H54 (cell line): ENCODE measurements around the gene KANK3.
A peak's percentile ranks its signal among the peaks of the same experiment; 100 is the strongest.
"Not testable (repeated sequence)": the region's sequence is repeated elsewhere in the genome, so short reads cannot be mapped to it uniquely, and the experiment has no call there.

Experiments used
- DNase-seq: peaks from one replicate; pipeline ENCODE4 v3.0.0; 2011; ENCODE audit warnings: low spot score, mixed read lengths; ENCODE audit not compliant: insufficient read length
- FAIRE-seq: peaks from 3 replicates; lab custom pipeline; 2011; peaks lifted over from hg19 to GRCh38; lab: Jason Lieb, UNC
- POLR2A ChIP-seq: IDR thresholded peaks from 2 replicates; pipeline ENCODE4 v1.6.1; 2011; ENCODE audit warnings: low read depth, mild to moderate bottlenecking, low read length

Gene KANK3

DNA sequence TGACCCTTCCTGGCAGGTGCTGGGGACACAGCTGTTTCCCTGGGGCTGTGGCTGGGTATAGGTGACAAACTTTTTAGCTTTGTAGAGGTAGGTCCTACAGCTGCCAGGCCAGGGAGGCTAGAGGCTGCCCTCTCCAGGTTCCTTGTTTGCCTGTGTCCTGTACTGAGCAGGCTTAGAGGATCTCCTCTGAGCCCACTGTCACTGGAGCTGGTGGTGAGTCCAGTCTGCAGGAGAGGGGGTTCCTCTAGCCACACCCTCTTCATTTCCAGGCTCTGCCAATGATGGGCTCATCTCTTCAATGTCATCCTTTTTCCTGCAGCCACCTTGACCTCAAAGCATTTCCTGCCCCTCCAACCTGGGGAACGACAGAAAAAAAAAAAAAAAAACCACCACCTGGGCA, 34.5 kb upstream of the KANK3 start:
- FAIRE-seq (no peak), DNase-seq (no peak)
- TF ChIP-seq POLR2A, result no peak

GRCh38 chr19:8376373-8376974, 33.4 kb upstream of the KANK3 start:
- DNase-seq, FAIRE-seq: not testable (repeated sequence)

DNA sequence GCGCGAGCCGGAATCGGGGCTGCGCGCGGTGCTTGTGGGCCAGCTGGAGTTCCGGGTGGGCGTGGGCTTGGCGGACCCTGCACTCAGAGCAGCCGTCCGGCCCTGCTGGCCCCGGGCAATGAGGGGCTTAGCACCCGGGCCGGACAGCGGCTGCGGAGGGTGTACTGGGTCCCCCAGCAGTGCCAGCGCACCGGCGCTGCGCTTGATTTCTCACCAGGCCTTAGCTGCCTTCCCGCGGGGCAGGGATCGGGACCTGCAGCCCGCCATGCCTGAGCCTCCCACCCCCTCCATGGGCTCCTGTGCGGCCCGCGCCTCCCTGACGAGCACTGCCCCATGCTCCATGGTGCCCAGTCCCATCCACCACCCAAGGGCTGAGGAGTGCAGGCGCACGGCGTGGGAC, 32.7 kb upstream of the KANK3 start:
- not testable (repeated sequence) for FAIRE-seq, DNase-seq

DNA sequence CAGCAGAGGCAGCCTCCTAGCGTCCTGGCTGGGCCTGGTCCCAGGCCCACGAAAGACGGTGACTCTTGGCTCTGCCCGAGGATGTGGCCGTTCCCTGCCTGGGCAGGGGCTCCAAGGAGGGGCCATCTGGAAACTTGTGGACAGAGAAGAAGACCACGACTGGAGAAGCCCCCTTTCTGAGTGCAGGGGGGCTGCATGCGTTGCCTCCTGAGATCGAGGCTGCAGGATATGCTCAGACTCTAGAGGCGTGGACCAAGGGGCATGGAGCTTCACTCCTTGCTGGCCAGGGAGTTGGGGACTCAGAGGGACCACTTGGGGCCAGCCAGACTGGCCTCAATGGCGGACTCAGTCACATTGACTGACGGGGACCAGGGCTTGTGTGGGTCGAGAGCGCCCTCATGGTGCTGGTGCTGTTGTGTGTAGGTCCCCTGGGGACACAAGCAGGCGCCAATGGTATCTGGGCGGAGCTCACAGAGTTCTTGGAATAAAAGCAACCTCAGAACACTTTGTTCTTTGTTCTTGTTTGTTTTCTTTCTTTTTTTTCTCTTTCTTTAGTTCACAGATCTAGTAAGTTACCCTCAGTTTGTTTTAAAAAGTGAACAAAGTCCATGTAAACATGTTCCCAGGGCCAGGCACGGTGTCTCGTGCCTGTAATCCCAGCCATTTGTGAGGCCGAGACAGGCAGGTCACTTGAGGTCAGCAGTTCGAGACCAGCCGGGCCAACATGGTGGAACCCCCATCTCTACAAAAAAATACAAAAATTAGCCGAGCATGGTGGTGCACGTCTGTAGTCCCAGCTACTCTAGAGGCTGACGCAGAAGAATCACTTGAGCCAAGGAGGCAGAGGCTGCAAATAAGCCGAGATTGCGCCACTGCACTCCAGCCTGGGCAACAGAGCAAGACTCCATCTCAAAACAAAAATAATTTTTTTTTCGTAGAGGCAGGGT, 31.1 kb upstream of the KANK3 start:
- no peak for TF ChIP-seq POLR2A
- FAIRE-seq, result no peak
- DNase-seq, result no peak

DNA sequence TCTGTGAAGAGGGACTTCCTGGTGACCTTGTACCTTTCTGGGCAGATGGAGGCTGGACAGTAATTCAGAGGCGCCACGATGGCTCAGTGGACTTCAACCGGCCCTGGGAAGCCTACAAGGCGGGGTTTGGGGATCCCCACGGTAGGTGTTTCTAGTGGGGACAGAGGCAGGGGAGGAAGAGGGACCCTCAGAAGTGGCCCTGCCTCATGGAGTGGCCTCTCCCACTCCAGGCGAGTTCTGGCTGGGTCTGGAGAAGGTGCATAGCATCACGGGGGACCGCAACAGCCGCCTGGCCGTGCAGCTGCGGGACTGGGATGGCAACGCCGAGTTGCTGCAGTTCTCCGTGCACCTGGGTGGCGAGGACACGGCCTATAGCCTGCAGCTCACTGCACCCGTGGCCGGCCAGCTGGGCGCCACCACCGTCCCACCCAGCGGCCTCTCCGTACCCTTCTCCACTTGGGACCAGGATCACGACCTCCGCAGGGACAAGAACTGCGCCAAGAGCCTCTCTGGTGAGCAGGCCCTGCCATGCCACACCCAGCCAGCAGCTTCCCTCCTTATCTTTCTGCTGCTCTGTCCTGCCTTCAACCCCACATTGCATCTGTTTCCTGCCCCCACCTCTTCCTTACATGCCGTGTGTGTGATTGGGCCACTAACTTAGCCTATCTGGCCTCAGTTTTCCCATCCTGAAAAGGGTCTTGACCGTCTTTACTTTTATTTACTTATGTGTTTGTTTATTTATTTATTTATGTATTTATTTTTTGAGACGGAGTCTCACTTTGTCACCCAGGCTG, 28.1 kb upstream of the KANK3 start:
- no peak for TF ChIP-seq POLR2A
- FAIRE-seq (no peak), DNase-seq (no peak)

- FAIRE-seq (no peak), DNase-seq (no peak)
- no peak for TF ChIP-seq POLR2A
Measured at GRCh38 chr19:8370176-8371010, 27.3 kb upstream of the KANK3 start.

- peak; percentile 93 for DNase-seq
- TF ChIP-seq POLR2A, result no peak
- peak; percentile 6 for FAIRE-seq
Measured at GRCh38 chr19:8367327-8368001, 24.4 kb upstream of the KANK3 start.

DNA sequence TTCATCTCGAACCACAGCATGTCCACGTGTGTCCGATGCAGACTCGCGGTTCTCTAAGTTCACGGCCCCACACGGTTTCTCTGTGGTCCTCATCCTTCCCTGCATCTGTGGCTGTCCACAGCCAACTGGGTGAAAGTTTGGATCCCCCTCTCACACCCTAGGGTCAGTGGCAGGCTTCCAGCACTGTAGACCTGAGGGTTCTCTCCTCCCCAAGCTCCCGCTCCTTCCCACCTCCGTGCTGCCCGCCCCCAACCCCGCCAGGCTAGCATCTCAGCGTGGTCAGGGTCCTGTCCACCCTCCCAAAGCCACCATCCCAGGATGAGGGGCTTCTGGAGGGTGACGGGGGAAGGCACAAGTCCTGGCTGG, 23.9 kb upstream of the KANK3 start:
- TF ChIP-seq POLR2A, result no peak
- FAIRE-seq, result no peak

GRCh38 chr19:8366121-8366581, 23.1 kb upstream of the KANK3 start:
- TF ChIP-seq POLR2A, result no peak
- FAIRE-seq, result no peak
- peak; percentile 7 for DNase-seq

More for the DNA sequence above, 23.9 kb upstream of the KANK3 start:
- DNase-seq, result no peak

- TF ChIP-seq POLR2A, result 0 out of 2 replicates have a peak, but pooled peaks have one; percentile 28
- DNase-seq (peak; percentile 2), FAIRE-seq (no peak)
Measured at GRCh38 chr19:8363803-8364771, 21.0 kb upstream of the KANK3 start, which contains the start of gene ANGPTL4. ANGPTL4 (plus strand) TSS chr19:8364155; CDS start chr19:8364322, 167 bp downstream.
